OCI-LY7 (cell line): ENCODE results near the gene PCNX2. TPM values are rescaled to one million over a fixed set of nuclear protein-coding genes. Genes with fewer than 3 reads are reported as not detected.

Experiments
- BruUV-seq: library from RNA; stranded (reverse); fragments of 400-500 nt; replicated peaks from 2 replicates; lab custom pipeline; 2021; lab: Mats Ljungman, UMichigan
- CTCF ChIA-PET: fragments of 300-600 bp; sonication (Branson Sonifier 250); formaldehyde crosslinking; loops from one replicate; lab custom pipeline; 2022; ENCODE audit warnings: antibody characterized with exemption; ENCODE audit not compliant: unreplicated experiment; lab: Charles Lee
- POLR2A ChIA-PET: fragments of 300-600 bp; sonication (Branson Sonifier 250); formaldehyde crosslinking; loops from one replicate; lab custom pipeline; 2022; ENCODE audit warnings: antibody characterized with exemption; lab: Charles Lee
- DNase-seq: peaks from one replicate; pipeline ENCODE4 v3.0.0-alpha.2; 2015; ENCODE audit warnings: low spot score
- H2AFZ ChIP-seq: fragments of 200-600 bp; sonication (generic), shearing (Covaris generic); 2 replicates; pipeline ENCODE4 v1.6.1; 2014; ENCODE audit warnings: mild to moderate bottlenecking, antibody characterized with exemption, low read length, moderate library complexity
- H3K27ac ChIP-seq: fragments of 200-600 bp; sonication (generic); 2 replicates; pipeline ENCODE4 v1.5.1; 2014; ENCODE audit warnings: mixed run types, low read depth, mild to moderate bottlenecking, moderate library complexity, low read length, inconsistent platforms; ENCODE audit not compliant: poor library complexity, severe bottlenecking
- H3K36me3 ChIP-seq: fragments of 200-600 bp; sonication (generic); 2 replicates; pipeline ENCODE4 v1.6.1; 2014; ENCODE audit warnings: mild to moderate bottlenecking, antibody characterized with exemption, low read length, moderate library complexity, mixed read lengths; ENCODE audit not compliant: insufficient read depth
- H3K4me1 ChIP-seq: fragments of 200-600 bp; sonication (generic); 2 replicates; pipeline ENCODE4 v1.5.1; 2014; ENCODE audit warnings: mild to moderate bottlenecking, low read length; ENCODE audit not compliant: insufficient read depth, poor library complexity, severe bottlenecking
- H3K4me2 ChIP-seq: fragments of 200-600 bp; sonication (generic); 2 replicates; pipeline ENCODE4 v1.6.1; 2014; ENCODE audit warnings: mild to moderate bottlenecking, low read length
- H3K4me3 ChIP-seq: fragments of 200-600 bp; sonication (generic); 2 replicates; pipeline ENCODE4 v1.5.1; 2014; ENCODE audit warnings: mild to moderate bottlenecking, low read depth, low read length; ENCODE audit not compliant: poor library complexity, severe bottlenecking
- H3K79me2 ChIP-seq: fragments of 200-600 bp; sonication (generic); 2 replicates; pipeline ENCODE4 v1.6.1; 2016; ENCODE audit warnings: low read depth, mild to moderate bottlenecking, low read length, moderate library complexity, mixed read lengths; ENCODE audit not compliant: insufficient read depth
- H3K9me2 ChIP-seq: fragments of 200-600 bp; sonication (generic); 2 replicates; pipeline ENCODE4 v1.6.1; 2016; ENCODE audit warnings: mild to moderate bottlenecking, low read length, mixed read lengths; ENCODE audit not compliant: insufficient read depth
- H3K9me3 ChIP-seq: fragments of 200-600 bp; sonication (generic); 2 replicates; pipeline ENCODE4 v1.6.1; 2014; ENCODE audit warnings: mild to moderate bottlenecking, mixed run types, low read length, mixed read lengths
- H4K20me1 ChIP-seq: fragments of 200-600 bp; sonication (generic); 2 replicates; pipeline ENCODE4 v1.6.1; 2014; ENCODE audit warnings: mild to moderate bottlenecking, antibody characterized with exemption, low read length, moderate library complexity, mixed read lengths; ENCODE audit not compliant: insufficient read depth
- CTCF ChIP-seq: fragments of 200-600 bp; sonication (generic); conservative IDR thresholded peaks from 2 replicates; pipeline ENCODE4 v1.5.1; 2014; ENCODE audit warnings: mild to moderate bottlenecking, antibody characterized with exemption, low read length, moderate library complexity, mixed read lengths
- EZH2phosphoT487 ChIP-seq: fragments of 200-600 bp; sonication (generic); IDR thresholded peaks from 2 replicates; pipeline ENCODE4 v1.6.1; 2018; ENCODE audit warnings: low read depth, borderline replicate concordance, mild to moderate bottlenecking, mixed run types, antibody characterized with exemption, low read length, moderate library complexity, mixed read lengths
- intact Hi-C: fragments of 100-400 bp; cut with micrococcal nuclease; formaldehyde crosslinking; loops from one replicate; pipeline ENCODE4 v1.10.0; 2022; ENCODE audit not compliant: unreplicated experiment
- total RNA-seq, 2 experiments: library from RNA; depleted of rRNA in 1 of 2; stranded (reverse); fragments of >200 nt in 1 of 2; shearing (Covaris generic) in 1 of 2; gene quantifications; 2 replicates each; pipeline ENCODE4 v1.2.3, GENCODE V29; 2014 to 2022

Gene PCNX2
- total RNA-seq, 2 experiments from 2014 or later, result 17.1 to 26.9 TPM

- Histone ChIP-seq H3K9me3 (no peaks in the 10 kb centered on the region), H3K4me1 (no peaks in the 10 kb centered on the region), H3K27ac (no peak overlapping the region), H3K36me3 (no peaks in the 10 kb centered on the region), H3K4me2 (no peak overlapping the region), H2AFZ (no peak overlapping the region), H3K79me2 (no peaks in the 10 kb centered on the region), H3K4me3 (no peak overlapping the region), H4K20me1 (no peaks in the 10 kb centered on the region), H3K9me2 (no peaks in the 10 kb centered on the region)
- DNase-seq, result no peak
- ChIA-PET CTCF (no interaction called here), POLR2A (no interaction called here)
- no TSS peak for BruUV-seq
- intact Hi-C loops, result loop anchor here (5.0 kb wide), 1 partner anchor 399 kb away; the partner anchor contains the start of gene SIPA1L2
- TF ChIP-seq EZH2phosphoT487 (no peak), CTCF (no peak)
These were observed 264.0 kb downstream of the PCNX2 start for GRCh38 chr1:233031521-233031920.

GRCh38 chr1:233027046-233027445, 268.5 kb downstream of the PCNX2 start:
- Histone ChIP-seq H3K4me2 (no peak overlapping the region), H3K4me1 (no peaks in the 10 kb centered on the region), H3K9me2 (no peaks in the 10 kb centered on the region), H3K9me3 (no peaks in the 10 kb centered on the region), H2AFZ (no peak overlapping the region), H3K79me2 (no peaks in the 10 kb centered on the region), H3K36me3 (no peaks in the 10 kb centered on the region), H4K20me1 (no peaks in the 10 kb centered on the region), H3K4me3 (no peak overlapping the region), H3K27ac (no peak overlapping the region)
- ChIA-PET CTCF (no interaction called here), POLR2A (no interaction called here)
- no peak for DNase-seq
- BruUV-seq, result no TSS peak
- TF ChIP-seq EZH2phosphoT487 (no peak), CTCF (no peak)
- intact Hi-C loops, result no loop called here

- no peaks in the 10 kb centered on the region for H3K36me3 ChIP-seq
- H3K4me3 ChIP-seq, result no peak overlapping the region
- H3K27ac ChIP-seq, result no peak overlapping the region
- TF ChIP-seq CTCF (no peak), EZH2phosphoT487 (no peak)
- no peak overlapping the region for H2AFZ ChIP-seq
- no peak for DNase-seq
- H3K4me1 ChIP-seq, result no peaks in the 10 kb centered on the region
- H3K79me2 ChIP-seq, result no peaks in the 10 kb centered on the region
- no TSS peak for BruUV-seq
- intact Hi-C loops, result no loop called here
- H4K20me1 ChIP-seq, result no peaks in the 10 kb centered on the region
- H3K9me3 ChIP-seq, result no peaks in the 10 kb centered on the region
- POLR2A ChIA-PET, result interaction anchor here (0.8 to 1.3 kb wide), 3 partner anchors 12 to 227 kb away, joined by 3 to 4 read pairs (median 4); no protein-coding TSS in a partner anchor
- H3K9me2 ChIP-seq, result no peaks in the 10 kb centered on the region
- CTCF ChIA-PET, result no interaction called here
- no peak overlapping the region for H3K4me2 ChIP-seq
These were observed 270.0 kb downstream of the PCNX2 start for GRCh38 chr1:233025567-233025966.
